Eye (tissue), 1 donor: ENCODE results near the gene RPAP3.
"Not testable (repeated sequence)": the region's sequence is repeated elsewhere in the genome, so short reads cannot be mapped to it uniquely, and the experiment has no call there.

Experiments used
- DNase-seq: peaks from one replicate; pipeline ENCODE4 v3.0.0-alpha.2; 2015

RPAP3 gene

GRCh38 chr12:47652521-47653234 is 53.2 kb downstream of the RPAP3 start:
- peak; percentile 3 for DNase-seq

GRCh38 chr12:47651368-47652254 is 54.2 kb downstream of the RPAP3 start:
- peak; percentile 78 for DNase-seq

DNA sequence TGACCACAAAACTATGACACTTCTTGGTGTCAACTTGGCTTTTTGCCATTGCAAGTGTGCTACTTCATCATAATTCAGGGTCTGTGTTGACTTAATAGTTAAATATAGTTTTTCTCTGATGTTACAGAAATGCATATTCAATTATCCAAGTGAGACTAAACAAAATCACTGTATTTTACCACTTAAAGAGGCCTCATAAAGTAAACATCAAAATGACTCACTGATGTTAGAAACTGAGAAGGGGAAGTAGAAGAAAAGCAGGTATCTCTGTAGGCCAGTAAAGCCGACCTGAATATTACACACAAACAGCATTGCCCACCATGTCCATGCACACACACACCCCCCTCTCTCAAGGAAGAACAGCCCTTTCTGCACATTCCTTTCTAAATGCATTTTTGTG is 55.4 kb downstream of the RPAP3 start:
- DNase-seq, result no peak

GRCh38 chr12:47649381-47649780 is 56.4 kb downstream of the RPAP3 start:
- DNase-seq, result no peak

- DNase-seq, result no peak
Observed at GRCh38 chr12:47648056-47648579, 57.7 kb downstream of the RPAP3 start.

- not testable (repeated sequence) for DNase-seq
Observed at GRCh38 chr12:47642310-47642709, 63.5 kb downstream of the RPAP3 start.

GRCh38 chr12:47636908-47637780 is 68.7 kb downstream of the RPAP3 start:
- no peak for DNase-seq

- not testable (repeated sequence) for DNase-seq
Observed at GRCh38 chr12:47635770-47636169, 70.1 kb downstream of the RPAP3 start.

DNA sequence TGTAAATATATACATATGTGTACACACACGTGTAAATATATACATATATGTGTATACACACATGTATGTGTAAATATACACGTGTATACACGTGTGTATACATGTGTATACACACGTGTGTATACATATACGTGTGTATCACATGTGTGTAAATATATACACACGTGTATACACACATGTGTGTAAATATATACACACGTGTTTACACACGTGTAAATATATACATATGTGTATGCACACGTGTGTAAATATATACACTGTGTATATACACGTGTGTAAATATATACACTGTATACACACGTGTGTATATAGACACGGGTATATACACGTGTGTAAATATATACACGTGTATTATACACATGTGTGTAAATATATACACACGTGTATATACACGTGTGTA is 71.7 kb downstream of the RPAP3 start:
- no peak for DNase-seq

- no peak for DNase-seq
Observed at GRCh38 chr12:47621960-47622359, 83.9 kb downstream of the RPAP3 start.

DNA sequence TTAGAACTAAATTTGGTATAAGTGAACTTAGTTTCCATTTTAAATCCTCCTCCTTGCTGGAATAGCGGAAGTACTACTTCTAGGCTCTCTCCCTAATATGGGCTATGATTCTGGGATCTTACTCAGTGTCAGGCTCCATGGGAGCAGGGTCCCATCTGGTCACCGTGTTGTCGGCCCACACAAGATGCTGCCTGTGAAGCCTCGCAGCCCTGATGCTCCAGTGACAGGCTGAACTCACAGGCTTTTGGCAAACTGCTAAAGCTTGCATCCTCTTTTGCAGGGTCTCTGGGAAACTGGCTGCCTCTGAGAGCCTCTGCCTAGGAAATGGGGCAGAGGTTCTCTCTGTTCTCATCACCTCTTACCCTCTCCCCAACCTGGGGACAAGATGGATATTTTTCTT is 88.4 kb downstream of the RPAP3 start:
- no peak for DNase-seq

DNA sequence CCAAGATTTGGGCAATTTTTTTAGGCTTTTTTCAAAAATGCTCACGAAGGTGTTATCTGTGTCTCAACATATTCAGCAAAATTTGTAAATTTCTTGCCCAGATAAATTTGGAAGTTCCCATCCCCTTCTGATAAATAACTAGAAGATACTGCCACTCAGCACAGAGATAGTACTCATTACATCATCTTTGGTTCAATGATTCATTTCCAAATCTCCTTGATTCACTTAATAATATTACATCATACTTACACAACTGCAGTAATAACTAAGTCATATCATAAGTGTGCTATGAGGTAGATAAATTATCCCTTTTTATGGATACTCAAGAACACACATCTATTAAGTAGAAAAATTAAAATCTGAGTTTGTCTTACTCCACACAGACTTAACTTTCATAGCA is 89.4 kb downstream of the RPAP3 start:
- no peak for DNase-seq

- peak; percentile 8 for DNase-seq
Observed at GRCh38 chr12:47615711-47616110, 90.1 kb downstream of the RPAP3 start.

- DNase-seq, result no peak
Observed at GRCh38 chr12:47614521-47614920, 91.3 kb downstream of the RPAP3 start.

- DNase-seq, result no peak
Observed at GRCh38 chr12:47612953-47613352, 92.9 kb downstream of the RPAP3 start.

GRCh38 chr12:47611906-47612305 is 93.9 kb downstream of the RPAP3 start:
- DNase-seq, result no peak
